HG03095 (cell line): ENCODE data around the gene LUC7L3.
"Not testable (repeated sequence)": the region's sequence is repeated elsewhere in the genome, so short reads cannot be mapped to it uniquely, and the experiment has no call there.

Source experiments
- ATAC-seq: cut with Tn5 transposase; IDR thresholded peaks from one replicate; pipeline ENCODE4 v1.9.1; 2021; ENCODE audit warnings: moderate library complexity; ENCODE audit not compliant: unreplicated experiment

Gene LUC7L3

DNA sequence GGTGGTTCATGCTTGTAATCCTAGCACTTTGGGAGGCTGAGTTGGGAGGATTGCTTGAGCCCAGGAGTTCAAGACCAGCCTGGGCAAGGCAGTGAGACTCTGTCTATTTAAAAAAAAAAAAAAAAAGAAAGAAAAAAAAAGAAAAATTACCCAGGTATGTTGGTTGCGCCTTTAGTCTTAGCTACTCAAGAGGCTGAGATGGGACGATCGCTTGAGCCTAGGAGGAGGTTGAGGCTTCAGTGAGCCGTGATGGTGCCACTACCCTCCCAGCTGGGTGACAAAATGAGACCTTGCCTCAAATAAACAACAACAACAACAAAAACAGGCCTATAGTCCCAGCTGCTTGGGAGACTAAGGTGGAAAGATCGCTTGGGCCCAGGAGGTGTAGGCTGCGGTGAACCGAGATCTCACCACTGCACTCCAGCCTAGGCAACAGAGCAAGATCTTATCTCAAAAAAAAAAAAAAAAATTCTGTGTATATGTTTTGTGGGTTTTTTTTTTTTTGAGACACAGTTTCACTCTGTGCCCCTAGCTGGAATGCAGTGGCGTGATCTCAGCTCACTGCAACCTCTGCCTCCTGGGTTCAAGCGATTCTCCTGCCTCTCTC lies 60.4 kb downstream of the LUC7L3 start:
- ATAC-seq = no peak

GRCh38 chr17:50781167-50781566 lies 61.8 kb downstream of the LUC7L3 start:
- ATAC-seq = no peak

DNA sequence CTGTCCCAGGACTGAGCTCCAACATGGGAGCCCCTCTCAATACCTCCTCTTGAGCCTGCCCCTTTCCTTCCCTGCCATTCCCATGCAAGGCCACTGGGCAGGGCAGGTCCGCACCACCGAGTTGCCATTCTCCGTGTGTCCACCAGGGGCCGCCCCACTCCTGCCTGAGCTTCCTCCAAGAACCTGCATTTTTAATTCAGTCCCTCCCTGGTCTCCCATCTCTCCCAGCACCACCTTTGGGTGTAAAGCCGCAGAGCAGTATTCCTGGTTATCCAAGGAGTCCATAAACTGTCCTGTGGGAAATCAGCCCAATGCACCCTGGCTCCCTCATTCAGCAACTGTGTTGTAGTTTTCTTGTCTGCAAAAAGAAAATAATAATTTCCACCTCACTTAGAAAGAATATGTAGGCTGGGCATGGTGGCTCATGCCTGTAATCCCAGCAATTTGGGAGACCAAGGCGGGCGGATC lies 63.8 kb downstream of the LUC7L3 start:
- ATAC-seq = no peak

GRCh38 chr17:50783905-50784304 lies 64.5 kb downstream of the LUC7L3 start:
- no peak for ATAC-seq

GRCh38 chr17:50785126-50785525 lies 65.7 kb downstream of the LUC7L3 start:
- no peak for ATAC-seq

DNA sequence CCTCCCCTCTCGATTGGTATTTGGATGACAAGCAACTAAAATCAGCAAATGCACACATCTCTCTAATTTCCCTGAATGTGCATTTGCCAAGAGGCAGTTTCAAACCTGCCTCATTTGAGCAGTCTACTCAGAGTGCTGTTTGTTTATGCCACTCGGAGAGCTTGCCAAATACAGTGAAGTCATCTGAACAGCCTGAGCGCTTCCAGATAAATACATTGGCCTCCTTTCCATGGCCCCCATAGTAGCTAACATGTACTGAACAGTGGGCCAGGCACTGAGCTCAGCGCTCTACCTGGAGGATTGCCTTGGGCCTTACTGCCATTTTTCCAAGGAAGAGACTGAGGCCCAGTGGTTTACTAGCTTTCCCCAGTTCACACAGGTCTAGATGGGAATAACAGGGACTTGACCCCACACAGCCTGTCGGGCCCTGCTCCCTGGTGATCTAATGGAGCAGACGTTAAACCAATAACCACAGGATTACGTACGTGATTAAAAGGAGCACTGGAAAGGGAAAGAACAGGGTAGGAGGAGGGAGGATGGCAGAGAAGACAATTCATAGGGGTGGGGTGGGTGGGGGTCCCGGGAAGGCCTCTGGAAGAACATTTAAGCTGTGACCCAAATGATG lies 66.7 kb downstream of the LUC7L3 start:
- ATAC-seq = no peak

- ATAC-seq = no peak
These were observed 67.7 kb downstream of the LUC7L3 start for GRCh38 chr17:50787106-50787505.

- no peak for ATAC-seq
These were observed 71.2 kb downstream of the LUC7L3 start for GRCh38 chr17:50790618-50791017.

DNA sequence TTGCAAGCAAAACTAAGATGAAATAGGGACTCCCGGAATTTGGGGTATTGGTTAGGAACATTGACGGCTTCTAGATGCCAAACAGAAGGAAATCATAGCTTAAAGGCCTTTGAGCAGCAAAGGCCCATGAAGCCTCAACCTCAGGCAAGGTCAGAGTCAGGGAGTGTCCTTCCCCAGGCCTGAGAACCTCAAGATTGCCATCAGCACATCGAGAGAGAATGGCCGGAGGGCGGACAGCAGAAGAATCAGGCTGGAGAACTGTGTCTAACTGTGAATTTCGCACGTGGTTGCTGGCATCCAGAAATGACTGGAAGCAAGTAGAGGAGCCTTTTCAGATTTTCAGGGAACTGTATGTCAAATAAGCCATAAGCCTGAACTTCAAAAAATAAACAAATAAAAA lies 72.7 kb downstream of the LUC7L3 start:
- no peak for ATAC-seq

DNA sequence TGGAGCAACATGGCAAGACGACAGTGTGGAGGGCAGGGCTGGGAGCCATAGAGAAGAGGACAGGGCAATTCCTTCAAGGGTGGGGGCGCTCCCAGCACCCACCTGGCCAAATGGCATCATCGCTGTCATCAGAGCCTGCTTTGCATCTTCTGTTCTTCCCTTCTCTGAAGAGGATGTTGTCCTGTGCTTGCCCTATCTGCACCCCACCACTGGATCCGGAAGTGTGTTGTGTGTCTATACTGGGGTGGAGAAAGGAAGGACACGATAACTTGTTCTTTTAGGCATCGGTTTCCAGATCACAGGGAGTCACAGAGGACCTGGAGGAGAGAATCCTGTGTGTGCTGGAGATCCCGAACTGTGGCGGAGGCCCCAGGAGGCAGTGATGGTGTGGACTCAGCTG lies 73.6 kb downstream of the LUC7L3 start:
- ATAC-seq = no peak

DNA sequence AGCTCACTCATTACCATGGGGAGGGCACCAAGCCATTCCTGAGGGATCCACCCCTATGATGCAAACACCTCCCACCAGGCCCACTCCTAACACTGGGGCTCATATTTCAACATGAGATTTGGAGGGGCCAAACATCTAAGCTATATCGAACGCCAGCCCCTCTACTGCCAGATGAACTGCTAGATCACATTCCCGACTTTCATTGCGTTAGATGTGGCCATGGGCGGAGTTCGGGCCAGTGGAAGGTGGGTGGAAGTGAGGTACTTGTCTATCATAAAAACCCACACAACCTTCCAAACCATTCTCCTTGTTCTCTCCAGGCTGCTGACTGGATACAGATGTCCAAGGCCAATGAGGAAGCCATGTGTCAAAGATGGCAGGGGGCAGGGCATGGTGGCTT lies 75.0 kb downstream of the LUC7L3 start:
- ATAC-seq = no peak

DNA sequence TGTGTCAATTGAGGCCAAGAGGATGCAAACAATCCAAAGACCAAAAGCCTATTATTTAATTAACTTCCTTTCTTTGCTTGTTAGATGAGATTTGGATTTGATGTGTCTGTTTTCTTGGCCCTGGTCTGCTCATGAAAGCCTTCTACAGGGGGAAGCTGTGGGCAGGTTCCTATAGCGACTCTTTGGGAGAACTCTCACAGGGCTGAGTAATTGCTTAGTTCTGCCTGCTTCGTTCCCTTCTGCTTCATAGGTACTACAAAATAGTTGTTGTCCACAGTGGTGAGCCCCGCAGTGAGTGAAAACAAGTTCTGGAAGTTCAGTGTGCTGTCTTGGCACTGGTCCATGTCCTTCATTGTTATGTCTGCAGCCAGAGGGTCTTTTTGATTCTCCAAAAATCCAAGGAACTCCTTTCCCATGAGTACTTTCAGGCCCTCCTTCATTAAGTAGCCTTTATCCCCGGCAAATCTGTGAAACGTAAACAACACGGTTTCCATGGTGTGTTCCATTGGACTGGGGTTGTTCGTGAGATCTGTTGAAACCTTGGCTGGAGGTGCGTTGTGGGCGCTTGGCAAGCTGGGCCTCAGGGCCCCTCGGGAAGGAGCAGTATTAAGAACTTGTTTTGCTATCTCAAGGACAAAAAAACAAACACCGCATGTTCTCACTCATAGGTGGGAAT lies 77.9 kb downstream of the LUC7L3 start:
- ATAC-seq = no peak

DNA sequence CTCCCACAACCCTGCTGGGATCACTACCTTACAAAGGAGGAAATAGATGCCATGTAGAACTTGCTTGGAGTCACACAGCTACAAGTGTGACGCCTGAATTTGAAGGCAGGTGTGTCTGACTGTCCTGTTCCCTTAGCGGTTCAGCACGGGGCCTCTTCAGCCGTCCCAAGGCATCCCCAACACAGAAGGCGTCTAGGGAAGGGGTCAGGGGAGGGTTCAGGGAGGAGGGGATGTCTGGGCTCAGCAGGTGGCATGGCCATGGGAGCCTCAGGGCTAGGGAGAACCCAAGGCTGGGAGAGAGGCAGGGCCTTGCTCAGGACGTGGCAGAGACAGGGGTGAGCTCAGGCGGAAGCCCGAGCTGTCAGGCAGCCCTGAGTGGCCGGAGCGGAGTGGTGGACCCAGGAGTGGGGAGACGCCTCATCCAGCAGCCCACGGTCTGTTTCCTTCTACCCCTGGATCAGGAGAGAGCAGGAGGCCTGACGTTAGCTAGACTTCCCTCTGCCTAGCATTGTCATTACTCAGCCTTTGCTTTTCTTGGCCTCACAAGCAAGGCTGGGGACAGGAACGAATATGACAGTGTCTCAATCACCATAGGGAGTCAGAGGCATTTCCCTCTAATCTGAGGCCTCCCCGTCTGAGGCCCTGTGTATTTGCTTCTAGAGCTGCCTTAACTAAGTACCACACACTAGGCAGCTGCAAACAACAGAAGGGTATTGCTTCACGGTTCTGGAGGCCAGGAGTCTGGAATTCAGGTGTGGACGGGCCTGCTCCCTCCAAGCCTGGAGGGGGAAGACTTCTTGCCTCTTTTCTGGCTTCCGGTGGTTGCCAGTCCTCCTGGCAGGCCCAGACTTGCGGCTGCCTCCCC lies 79.3 kb downstream of the LUC7L3 start:
- ATAC-seq = no peak

- ATAC-seq = no peak
These were observed 80.2 kb downstream of the LUC7L3 start for GRCh38 chr17:50799582-50799981.

DNA sequence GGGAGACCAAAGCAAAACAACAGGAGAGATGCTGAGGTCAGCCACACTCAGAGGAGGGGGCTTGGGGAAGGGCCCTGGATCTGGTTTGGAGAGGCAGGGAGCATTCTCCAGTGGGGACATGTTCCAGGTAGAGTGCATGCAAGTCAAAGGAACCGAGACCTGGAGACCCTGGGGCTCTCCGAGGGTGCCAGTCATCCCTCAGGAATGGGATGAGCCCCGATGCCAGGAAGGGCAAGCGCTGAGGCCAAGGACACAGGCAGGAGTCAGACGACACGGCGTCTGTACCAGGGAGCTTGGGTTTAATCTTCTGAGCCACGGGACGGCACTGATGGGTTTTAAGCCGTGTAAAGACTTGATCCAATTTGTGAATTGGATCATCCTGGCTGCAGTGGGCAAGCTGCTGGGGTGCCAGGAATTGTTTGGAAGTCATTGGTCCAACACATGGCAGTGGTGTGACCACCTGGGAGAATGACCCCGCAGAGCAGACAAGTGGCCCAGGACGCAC lies 80.8 kb downstream of the LUC7L3 start:
- no peak for ATAC-seq

- no peak for ATAC-seq
These were observed 83.5 kb downstream of the LUC7L3 start for GRCh38 chr17:50802609-50803571.

GRCh38 chr17:50803676-50804075 lies 84.3 kb downstream of the LUC7L3 start:
- no peak for ATAC-seq

DNA sequence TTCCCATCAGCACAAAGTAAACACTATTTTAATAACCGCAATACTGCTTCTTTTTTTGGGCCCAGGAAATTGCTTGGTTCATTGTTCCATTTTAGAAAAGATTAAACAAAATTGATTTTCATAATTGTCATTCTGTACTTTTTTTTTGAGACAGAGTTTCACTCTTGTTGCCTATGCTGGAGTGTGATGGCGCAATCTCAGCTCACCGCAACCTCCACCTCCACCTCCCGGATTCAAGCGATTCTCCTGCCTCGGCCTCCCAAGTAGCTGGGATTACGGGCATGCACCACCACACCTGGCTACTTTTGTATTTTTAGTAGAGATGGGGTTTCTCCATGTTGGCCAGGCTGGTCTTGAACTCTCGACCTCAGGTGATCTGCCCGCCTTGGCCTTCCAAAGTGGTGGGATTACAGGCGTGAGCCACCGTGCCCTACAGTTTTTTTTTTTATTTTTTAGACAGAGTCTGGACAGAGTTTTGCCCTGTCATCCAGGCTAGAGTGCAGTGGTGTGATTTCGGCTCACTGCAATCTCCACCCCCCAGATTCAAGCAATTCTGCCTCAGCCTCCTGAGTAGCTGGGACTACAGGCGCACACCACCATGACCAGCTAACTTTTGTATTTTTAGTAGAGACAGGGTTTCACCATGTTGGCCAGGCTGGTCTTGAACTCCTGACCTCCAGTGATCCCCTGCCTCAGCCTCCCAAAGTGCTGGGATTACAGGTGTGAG lies 85.5 kb downstream of the LUC7L3 start:
- ATAC-seq = not testable (repeated sequence)

- ATAC-seq = no peak
These were observed 86.1 kb downstream of the LUC7L3 start for GRCh38 chr17:50805486-50805885.
